Ishikawa (cell line): Measurements from ENCODE around the gene COL6A5.

Experiments used
- EGR1 ChIP-seq: IDR thresholded peaks from 2 replicates; pipeline ENCODE4 v1.6.1; 2012
- RAD21 ChIP-seq: IDR thresholded peaks from 2 replicates; pipeline ENCODE4 v1.6.1; 2012; ENCODE audit warnings: low read depth
- REST ChIP-seq: IDR thresholded peaks from 2 replicates; pipeline ENCODE4 v1.6.1; 2012; ENCODE audit warnings: low read depth, mild to moderate bottlenecking
- TAF1 ChIP-seq: IDR thresholded peaks from 2 replicates; pipeline ENCODE4 v1.6.1; 2012; ENCODE audit warnings: low read depth, mild to moderate bottlenecking
- TCF12 ChIP-seq: IDR thresholded peaks from 2 replicates; pipeline ENCODE4 v1.6.1; 2012; ENCODE audit warnings: low read depth

- TF ChIP-seq TCF12 (no peak), EGR1 (no peak), TAF1 (no peak), REST (no peak), RAD21 (no peak)
Observed at GRCh38 chr3:130374908-130375307, 29.4 kb downstream of the COL6A5 start.
